ENCODE data around the gene ZNF135. TPM values are rescaled to one million over a fixed set of nuclear protein-coding genes. Genes with fewer than 3 reads are reported as not detected.

Gene ZNF135
- total and polyA plus RNA-seq, 2 donors from 2014 or later, result 5.6 to 9.7 TPM

- Histone ChIP-seq H3K36me3 (ENCODE audit: control insufficient read depth in 2 of 3, insufficient read depth in 3 of 3, low read length in 3 of 3) (no peaks in the 10 kb centered on the region), H3K9ac (ENCODE audit: low read length in 3 of 3) (no peak overlapping the region), H3K27me3 (ENCODE audit: control insufficient read depth, insufficient read depth, low read length) (no peaks in the 10 kb centered on the region), H3K4me1 (ENCODE audit: control insufficient read depth in 2 of 3, insufficient read depth in 2 of 3, low read depth in 1 of 3, low read length in 3 of 3) (no peaks in the 10 kb centered on the region), H3K4me3 (ENCODE audit: low read length in 3 of 3) (no peak overlapping the region), H3K9me3 (ENCODE audit: control insufficient read depth in 2 of 3, insufficient read depth in 1 of 3, low read length in 3 of 3) (peaks cover 0 to 16% (median 0%) of the 10 kb centered on the region in 3 donors), H3K27ac (ENCODE audit: low read depth in 2 of 2, low read length in 2 of 2) (no peak overlapping the region)
- intact Hi-C loops (cut with DNase I), result no loop called here
- TF ChIP-seq CTCF (IDR thresholded peaks at IDR 0.05; ENCODE audit: borderline replicate concordance, extremely low read depth, insufficient read depth), result no peak
- FAIRE-seq (no peak), DNase-seq (no peak)
These were observed 13.6 kb upstream of the ZNF135 start for GRCh38 chr19:58045411-58046050.

GRCh38 chr19:58046856-58047255, 12.2 kb upstream of the ZNF135 start:
- TF ChIP-seq CTCF (IDR thresholded peaks at IDR 0.05; ENCODE audit: borderline replicate concordance, extremely low read depth, insufficient read depth), result no peak
- DNase-seq (no peak), FAIRE-seq (no peak)
- no peaks in the 10 kb centered on the region for H3K36me3 ChIP-seq (ENCODE audit: control insufficient read depth in 2 of 3, insufficient read depth in 3 of 3, low read length in 3 of 3)
- H3K9me3 ChIP-seq (ENCODE audit: control insufficient read depth in 2 of 3, insufficient read depth in 1 of 3, low read length in 3 of 3), result peaks cover 0 to 16% (median 0%) of the 10 kb centered on the region in 3 donors
- H3K27me3 ChIP-seq (ENCODE audit: control insufficient read depth, insufficient read depth, low read length), result no peaks in the 10 kb centered on the region
- no peaks in the 10 kb centered on the region for H3K4me1 ChIP-seq (ENCODE audit: control insufficient read depth in 2 of 3, insufficient read depth in 2 of 3, low read depth in 1 of 3, low read length in 3 of 3)
- no peak overlapping the region for H3K9ac ChIP-seq (ENCODE audit: low read length in 3 of 3)
- no peak overlapping the region for H3K27ac ChIP-seq (ENCODE audit: low read depth in 2 of 2, low read length in 2 of 2)
- no peak overlapping the region for H3K4me3 ChIP-seq (ENCODE audit: low read length in 3 of 3)
- intact Hi-C loops (cut with DNase I), result no loop called here

- no peak for TF ChIP-seq CTCF (IDR thresholded peaks at IDR 0.05; ENCODE audit: borderline replicate concordance, extremely low read depth, insufficient read depth)
- Histone ChIP-seq H3K9ac (ENCODE audit: low read length in 3 of 3) (no peak overlapping the region), H3K36me3 (ENCODE audit: control insufficient read depth in 2 of 3, insufficient read depth in 3 of 3, low read length in 3 of 3) (no peaks in the 10 kb centered on the region), H3K27me3 (ENCODE audit: control insufficient read depth, insufficient read depth, low read length) (no peaks in the 10 kb centered on the region), H3K4me1 (ENCODE audit: control insufficient read depth in 2 of 3, insufficient read depth in 2 of 3, low read depth in 1 of 3, low read length in 3 of 3) (no peaks in the 10 kb centered on the region), H3K9me3 (ENCODE audit: control insufficient read depth in 2 of 3, insufficient read depth in 1 of 3, low read length in 3 of 3) (peaks cover 0 to 16% (median 0%) of the 10 kb centered on the region in 3 donors), H3K27ac (ENCODE audit: low read depth in 2 of 2, low read length in 2 of 2) (no peak overlapping the region), H3K4me3 (ENCODE audit: low read length in 3 of 3) (no peak overlapping the region)
- DNase-seq (no peak), FAIRE-seq (no peak)
- intact Hi-C loops (cut with DNase I), result no loop called here
These were observed 11.4 kb upstream of the ZNF135 start for GRCh38 chr19:58047672-58048071.

- DNase-seq (peak in 1 of 5 donors; percentile 37), FAIRE-seq (no peak)
- H3K9ac ChIP-seq (ENCODE audit: low read length in 3 of 3), result no peak overlapping the region
- no peaks in the 10 kb centered on the region for H3K36me3 ChIP-seq (ENCODE audit: control insufficient read depth in 2 of 3, insufficient read depth in 3 of 3, low read length in 3 of 3)
- H3K9me3 ChIP-seq (ENCODE audit: control insufficient read depth in 2 of 3, insufficient read depth in 1 of 3, low read length in 3 of 3), result peaks cover 0 to 6% (median 0%) of the 10 kb centered on the region in 3 donors
- intact Hi-C loops (cut with DNase I), result no loop called here
- H3K4me1 ChIP-seq (ENCODE audit: control insufficient read depth in 2 of 3, insufficient read depth in 2 of 3, low read depth in 1 of 3, low read length in 3 of 3), result peaks cover 0 to 5% (median 0%) of the 10 kb centered on the region in 3 donors
- no peak overlapping the region for H3K4me3 ChIP-seq (ENCODE audit: low read length in 3 of 3)
- H3K27me3 ChIP-seq (ENCODE audit: control insufficient read depth, insufficient read depth, low read length), result no peaks in the 10 kb centered on the region
- no peak overlapping the region for H3K27ac ChIP-seq (ENCODE audit: low read depth in 2 of 2, low read length in 2 of 2)
- no peak for TF ChIP-seq CTCF (IDR thresholded peaks at IDR 0.05; ENCODE audit: borderline replicate concordance, extremely low read depth, insufficient read depth)
These were observed 6.8 kb upstream of the ZNF135 start for GRCh38 chr19:58052256-58052655.

Measured in kidney (tissue), 14 donors.